HG02571 (cell line): ENCODE measurements around the gene SMIM38.
"Not testable (repeated sequence)": the region's sequence is repeated elsewhere in the genome, so short reads cannot be mapped to it uniquely, and the experiment has no call there.

Source experiments
- ATAC-seq: cut with Tn5 transposase; IDR thresholded peaks from one replicate; pipeline ENCODE4 v1.9.1; 2021; ENCODE audit warnings: mild to moderate bottlenecking, moderate library complexity; ENCODE audit not compliant: unreplicated experiment

SMIM38 gene

DNA sequence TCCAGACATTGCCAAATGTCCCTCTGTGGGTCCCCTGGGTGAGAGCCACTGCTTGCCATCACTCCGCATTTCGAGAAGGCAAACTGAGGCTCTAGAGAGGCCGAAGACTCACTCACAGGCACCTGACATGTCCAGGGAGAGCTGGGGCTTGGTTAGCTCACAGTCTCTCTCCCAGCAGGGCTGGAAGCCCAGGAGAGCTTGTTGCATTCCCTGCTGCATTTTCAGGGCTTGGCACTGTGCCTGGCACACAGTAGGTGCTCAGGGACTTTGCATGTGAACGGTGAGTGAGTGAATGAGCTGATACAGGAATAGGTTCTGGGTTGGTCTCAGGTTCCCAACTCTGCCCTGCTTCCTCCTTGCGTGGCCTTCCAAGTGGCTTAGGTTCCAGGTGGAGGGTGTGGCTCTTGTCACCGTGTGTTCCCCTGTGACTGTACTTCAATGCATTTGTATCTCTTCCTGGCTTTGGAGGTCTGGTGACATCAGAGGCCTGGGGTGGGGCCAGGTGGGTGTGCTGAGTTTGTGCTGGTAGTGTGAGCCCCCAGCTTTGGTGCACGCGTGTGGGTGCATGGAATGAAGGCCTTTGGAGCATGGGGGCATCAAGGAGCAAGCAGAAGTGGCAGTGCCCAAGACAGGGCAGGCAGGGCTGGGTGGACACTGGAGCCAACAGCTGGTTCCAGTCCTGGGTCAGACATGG lies 18.4 kb upstream of the SMIM38 start:
- ATAC-seq: no peak

DNA sequence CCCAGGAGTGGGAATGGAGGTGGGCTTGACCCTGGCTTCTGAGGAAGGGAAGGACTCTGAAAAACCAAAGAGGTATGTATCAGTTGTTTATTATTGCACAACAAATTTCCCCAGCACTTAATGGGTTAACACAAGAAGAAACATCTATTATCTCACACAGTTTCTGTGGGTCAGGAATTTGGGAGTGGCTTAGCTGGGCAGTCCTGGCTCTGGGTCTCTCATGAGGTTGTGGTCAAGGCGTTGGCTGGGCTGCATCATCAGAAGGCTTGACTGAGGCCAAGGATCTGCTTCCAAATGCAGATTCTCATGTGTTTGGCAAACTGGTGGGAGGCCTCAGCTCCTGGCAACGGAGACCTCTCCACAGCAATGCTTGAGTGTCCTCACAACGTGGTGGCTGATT lies 17.5 kb upstream of the SMIM38 start:
- no peak for ATAC-seq

DNA sequence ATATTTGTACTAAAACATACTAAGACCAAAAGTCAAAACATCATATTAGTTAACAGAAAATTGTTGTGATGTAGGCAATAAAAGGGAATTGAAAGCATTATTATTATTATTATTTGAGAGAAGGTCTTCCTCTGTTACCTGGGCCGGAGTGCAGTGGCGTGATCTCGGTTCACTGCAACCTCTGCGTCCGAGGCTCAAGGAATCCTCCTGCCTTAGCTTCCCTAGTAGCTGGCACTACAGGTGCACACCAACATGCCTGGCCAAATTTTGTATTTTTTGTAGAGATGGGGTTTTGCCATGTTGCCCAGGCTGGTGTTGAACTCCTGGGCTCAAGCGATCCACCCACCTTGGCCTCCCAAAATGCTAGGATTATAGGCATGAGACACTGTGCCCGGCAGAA lies 15.6 kb upstream of the SMIM38 start:
- ATAC-seq: not testable (repeated sequence)

DNA sequence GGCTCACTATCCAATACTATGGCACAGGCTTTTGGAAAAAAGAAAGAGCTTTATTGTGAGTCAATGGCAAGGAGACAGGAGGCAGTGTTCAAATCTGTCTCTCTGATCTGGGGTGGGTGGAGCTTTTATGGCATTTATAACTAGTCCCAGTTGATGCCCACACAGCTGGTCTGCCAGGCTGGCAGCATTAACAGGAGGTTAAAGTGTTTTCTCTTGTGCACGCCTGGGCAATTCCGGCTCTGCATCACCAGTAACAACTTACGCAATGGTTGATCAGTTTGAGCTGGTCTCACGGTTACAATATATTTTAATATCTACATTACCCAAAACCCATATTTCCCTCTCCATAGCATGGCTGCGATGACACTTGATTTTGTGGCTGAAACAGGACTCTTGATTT lies 15.1 kb upstream of the SMIM38 start:
- ATAC-seq: no peak

DNA sequence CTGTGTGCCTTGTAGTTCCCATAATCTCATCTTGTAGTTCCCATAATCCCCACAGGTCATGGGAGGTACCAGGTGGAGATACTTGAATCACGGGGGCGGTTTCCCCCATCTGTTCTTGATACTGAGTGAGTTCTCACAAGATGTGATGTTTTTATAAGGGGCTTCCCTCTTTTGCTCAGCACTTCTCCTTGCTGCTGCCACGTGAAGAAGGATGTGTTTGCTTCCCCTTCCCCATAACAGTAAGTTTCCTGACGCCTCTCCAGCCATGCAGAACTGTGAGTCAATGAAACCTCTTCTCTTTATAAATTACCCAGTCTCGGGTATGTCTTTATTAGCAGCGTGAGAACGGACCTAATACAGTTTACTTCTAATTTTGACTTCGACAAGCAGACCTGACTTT lies 14.0 kb upstream of the SMIM38 start:
- ATAC-seq: no peak

DNA sequence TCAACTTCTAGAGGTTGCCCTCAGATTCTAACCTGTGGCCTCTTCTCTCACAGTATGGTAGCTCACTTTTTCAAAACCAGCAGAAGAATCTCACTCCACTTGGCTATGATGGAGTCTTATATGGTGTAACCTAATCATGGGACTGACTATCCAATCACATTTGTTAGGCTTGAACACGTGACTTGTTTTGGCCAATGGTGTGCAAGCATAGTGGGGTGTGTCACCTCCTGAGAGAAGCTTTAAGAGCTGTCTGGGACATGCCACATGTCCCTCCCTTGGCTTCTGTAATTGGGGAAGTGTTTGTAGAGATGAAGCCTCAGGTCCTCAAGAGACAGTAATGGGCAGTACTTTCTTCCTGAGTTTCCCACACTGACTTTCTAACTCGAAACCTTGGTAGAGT lies 12.8 kb upstream of the SMIM38 start:
- no peak for ATAC-seq

DNA sequence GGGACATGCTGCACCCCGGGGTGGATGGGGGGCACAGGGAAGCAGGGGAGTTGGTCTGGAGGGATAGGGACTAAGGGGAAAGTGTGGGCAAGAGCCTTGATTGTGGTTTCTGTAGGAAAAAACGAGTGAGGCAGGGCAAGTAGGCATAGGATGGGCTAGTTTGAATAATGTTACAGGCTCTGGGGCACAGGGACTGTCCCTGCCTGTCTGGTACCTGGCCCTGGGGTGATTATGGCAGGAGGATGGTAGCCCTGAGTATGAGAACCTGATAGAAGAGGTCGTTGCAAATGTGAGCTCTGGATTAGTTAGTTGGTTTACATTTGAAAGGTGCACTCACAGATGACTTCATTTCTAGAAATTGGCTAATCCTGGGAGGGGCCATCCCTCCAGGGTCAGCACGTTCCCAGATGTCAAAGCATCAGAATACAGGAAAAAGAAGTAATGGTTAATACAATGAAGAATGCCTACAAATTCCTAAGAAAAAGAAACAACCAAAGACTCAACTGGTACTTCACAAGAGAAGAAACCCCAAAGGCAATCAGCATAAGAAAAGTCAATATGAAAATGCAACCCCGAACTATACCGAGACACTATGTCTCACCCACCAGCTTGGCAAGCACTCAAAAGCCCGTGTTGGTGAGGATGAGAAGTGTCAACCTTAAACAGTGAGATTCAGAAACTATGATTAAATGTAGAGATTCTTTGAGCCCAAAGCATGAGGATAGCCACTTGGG lies 11.3 kb upstream of the SMIM38 start:
- ATAC-seq: no peak

DNA sequence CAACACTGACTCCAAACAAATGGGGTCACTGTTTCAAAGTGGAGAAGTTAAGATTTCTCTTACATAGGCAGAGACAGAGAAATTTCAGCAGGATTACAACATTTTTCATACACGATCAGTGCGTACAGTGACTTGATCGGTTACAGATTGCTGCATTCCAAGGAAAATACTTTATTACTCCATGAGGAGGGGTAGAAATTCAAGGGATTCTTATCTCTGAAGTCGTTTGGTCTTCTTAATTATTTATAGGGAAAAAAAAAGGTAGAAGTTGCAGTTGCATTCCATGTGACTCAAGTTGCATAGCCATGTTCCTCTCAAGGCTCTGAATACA lies 10.7 kb upstream of the SMIM38 start:
- no peak for ATAC-seq

DNA sequence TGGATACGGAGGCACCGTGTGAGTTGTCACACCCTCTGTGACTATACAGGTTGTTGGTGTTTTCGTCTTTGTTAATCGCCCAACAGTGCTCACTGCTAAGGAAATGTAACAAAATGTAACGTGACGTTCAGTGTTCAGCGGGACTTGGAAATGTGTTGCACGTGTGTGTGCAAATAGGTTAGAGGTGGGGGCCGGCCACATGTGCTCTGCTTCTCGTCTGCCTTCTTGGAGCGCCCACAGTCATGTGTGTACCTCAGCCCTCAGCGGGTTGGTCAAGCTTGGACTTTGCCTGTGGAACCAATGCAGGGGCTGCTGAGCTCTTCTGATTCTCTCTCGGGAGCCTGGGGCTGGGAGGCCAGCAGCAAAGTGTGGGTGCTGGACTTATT lies 7.4 kb upstream of the SMIM38 start:
- ATAC-seq: no peak

DNA sequence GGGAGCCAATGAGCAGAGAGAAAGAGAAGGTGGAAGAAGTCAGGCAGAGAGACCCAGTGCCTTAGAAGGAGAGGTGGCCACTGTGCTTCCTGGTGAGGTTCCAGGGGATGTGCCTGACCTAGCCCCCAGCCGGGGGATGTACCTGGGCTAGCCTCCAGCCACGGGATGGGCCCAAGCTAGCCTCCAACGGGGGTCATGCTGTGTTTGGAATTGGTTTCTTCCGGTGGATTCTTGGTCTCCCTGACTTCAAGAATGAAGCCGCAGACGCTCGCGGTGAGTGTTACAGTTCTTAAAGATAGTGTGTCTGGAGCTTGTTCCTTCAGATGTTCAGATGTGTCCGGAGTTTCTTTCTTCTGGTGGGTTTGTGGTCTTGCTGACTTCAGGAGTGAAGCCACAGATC lies 6.9 kb upstream of the SMIM38 start:
- no peak for ATAC-seq

DNA sequence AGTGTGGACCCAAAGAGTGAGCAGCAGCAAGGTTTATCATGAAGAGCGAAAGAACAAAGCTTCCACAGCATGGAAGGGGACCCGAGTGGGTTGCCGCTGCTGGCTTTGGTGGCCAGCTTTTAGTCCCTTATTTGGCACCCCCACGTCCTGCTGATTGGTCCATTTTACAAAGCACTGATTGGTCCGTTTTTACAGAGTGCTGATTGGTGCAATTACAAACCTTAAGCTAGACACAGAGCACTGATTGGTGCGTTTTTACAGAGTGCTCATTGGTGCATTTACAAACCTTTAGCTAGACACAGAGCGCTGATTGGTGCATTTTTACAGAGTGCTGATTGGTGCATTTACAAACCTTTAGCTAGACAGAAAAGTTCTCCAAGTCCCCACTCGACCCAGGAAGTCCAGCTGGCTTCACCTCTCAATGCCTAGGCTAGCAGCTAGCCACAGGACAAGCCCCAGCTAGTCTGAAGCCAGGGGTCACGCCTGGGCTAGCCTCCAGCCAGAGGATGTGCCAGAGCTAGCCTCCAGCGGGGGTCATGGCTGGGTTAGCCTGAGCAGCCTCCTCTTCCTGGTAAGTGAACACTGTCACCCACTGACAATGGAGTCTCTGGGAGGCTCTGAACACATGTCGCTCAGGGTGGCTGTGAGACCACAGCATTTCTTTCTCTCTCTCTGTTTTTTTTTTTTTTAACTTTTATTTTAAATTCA lies 6.2 kb upstream of the SMIM38 start:
- not testable (repeated sequence) for ATAC-seq

DNA sequence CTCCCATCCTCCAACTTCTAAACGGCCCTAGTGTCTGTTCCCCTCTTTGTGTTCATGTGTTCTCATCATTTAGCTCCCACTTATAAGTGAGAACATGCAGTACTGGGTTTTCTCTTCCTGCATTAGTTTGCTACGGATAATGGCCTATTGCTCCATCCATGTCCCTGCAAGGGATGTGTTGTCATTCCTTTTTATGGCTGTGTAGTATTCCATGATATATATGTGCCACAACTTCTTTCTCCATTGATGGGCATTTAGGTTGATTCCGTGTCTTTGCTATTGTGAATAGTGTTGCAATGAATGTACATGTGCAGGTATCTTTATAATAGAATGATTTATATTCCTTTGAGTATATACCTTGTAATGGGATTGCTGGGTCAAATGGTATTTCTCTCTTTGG lies 5.6 kb upstream of the SMIM38 start:
- ATAC-seq: no peak

DNA sequence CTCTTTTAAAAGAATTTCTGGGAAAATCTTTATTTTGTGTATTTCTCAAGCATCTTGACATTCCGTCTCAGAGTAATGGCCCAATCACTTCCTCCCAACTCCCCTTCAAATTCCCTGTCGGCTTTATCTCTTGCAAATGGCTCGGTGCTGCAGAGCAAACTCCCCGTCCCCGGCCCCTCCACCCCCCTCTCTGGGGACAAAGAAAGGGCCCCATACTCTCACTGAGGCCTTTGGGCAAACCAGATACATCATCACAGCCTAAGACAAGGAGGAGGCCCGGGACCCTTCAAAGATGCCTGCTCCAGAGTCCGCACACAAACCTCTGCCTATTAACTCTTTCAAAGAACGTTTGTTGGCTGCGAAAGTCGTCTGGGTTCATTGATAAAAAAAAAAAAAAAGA lies 3.9 kb upstream of the SMIM38 start:
- no peak for ATAC-seq

DNA sequence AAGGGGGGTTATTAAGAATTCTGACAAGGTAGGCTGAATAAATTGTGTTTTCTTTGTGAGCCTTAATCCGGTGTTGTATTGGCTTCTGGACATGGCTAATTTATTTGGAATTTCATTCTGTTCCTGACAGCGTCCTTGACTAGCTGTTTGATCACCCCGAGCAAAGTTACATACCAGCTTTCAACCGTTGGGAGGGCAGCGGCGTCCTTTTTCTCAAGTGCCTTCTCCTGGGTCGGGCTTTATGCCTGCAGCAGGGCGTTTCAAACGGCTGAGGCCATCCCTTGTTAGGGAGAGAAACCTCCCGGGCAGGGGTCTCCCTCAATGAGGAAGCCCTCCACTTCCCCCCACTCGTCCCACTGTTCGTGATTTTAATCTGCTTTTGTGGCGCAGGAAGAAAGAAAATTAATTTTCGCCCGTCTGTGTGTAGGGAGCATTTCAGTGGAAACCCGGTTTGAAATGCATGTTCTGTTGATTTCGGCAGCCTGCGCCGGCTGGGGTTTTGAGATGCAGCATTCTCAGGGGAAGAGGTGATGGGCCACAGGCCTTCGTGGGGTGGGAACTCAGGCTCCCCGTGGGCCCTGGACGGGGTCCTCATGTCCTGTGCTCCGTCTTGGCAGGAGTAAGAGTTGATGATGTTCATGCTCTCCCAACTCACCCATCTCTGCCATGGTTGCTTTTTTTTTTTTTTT lies 2.9 kb upstream of the SMIM38 start:
- no peak for ATAC-seq

DNA sequence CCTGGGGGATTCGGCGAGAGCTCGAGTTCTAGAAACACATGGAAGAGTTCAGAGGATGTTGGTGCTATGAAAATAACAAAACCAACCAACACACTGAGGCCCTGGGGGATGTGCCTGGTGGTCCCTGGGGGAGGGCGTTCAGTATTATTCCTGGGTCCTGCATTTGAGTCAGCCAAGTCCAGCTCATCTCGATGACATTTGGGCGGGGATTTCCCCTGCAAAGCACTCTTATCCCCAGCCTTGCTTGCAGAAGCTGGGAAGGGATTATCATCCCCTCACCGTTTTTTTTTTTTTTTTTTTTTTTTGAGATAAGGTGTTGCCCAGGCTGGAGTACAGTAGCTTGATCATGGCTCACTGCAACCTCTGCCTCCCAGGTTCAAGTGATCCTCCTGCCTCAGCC lies 2.1 kb upstream of the SMIM38 start:
- no peak for ATAC-seq

DNA sequence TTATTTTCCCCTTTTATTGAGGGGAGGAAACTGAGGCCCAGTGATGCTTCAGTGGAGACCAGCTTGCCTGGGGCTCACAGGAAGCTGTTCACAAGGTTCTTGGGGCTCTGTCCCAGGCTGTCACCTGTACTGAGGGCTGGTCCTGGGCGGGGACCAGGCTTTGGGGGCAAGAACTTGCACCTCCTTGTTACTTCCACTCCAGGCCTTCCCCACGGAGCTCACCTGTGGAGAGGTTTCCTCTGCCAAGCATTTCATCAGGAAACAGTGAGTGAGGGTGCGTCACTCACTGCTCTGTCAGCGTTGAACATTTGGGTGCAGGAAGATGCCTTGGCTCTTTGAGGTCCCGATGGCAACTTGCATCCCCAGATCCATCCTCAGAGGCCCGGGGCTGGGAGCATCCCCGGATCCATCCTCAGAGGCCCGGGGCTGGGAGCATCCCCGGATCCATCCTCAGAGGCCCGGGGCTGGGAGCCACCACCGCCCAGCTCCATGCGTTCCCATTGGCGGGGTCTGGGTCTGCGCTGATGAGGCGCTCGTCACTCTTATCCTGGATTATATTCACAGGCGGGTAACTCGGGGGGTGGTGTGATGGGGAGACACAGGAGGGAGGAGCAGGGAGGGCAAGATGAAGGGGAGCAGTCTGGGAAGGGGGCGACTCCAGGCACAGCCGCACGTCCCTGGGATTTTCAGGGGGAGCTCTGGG lies 1.4 kb upstream of the SMIM38 start:
- no peak for ATAC-seq

DNA sequence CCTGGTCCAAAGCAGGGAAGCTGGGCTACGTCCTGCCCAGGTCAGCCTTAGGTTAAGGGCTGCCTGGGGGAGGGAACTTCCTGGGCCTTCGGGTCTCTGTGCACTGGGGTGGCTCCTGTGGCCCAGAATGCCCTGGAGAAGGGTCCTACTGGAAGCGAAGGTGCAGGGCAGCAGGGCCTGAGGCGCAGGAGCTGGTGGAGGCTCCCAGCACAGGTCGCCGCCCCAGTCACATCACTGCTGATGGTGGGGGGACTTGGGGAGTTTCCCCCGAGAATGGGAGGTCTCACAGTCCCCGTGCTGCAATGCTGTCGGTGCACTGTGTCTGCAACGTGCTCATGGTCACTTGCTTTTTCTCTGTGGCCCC lies 815 bp upstream of the SMIM38 start:
- ATAC-seq: no peak

DNA sequence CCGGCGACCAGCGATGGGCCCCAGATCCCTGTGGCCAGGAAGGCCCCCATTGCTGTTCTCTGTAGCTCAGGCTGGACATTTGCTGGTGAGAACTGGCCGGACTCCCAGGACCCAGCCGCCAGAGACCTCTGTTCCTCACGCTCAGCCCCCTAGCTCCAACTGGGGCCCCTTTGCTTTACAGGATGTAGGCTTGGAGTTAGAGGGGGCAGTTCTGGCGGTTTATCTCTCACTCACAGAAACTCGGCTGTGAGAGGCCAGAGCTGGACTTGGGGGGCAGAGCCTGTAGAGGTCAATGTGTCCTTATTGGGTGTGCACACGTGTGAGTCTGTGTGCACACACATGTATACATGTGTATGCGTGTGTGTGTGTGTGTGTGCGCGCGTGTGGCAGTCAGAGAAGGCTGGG lies 502 bp downstream of the SMIM38 start:
- ATAC-seq: no peak

DNA sequence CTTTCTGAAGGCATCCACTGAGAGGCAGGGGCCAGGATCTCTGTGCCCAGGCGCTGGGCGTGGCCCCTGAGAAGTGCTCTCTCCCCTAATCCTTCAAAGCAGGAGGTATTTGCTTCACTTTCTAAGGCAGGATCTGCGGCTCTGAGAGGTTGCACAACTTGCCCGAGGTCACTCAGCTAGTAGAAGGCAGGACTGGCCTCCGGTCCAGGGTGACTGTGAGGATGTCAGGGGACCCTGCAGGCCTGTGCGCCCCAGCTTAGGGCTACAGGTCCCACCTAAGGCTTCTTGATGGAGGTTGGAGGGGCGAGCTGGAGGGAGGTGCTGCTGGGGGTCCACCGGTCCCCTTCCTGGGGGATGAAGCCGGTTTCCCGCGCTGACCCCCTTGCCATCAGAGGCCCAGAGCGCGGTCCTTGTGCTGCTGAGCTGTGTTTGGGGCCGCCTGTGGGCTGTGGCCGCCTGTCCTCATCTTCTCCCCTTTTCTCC lies 979 bp downstream of the SMIM38 start:
- no peak for ATAC-seq

DNA sequence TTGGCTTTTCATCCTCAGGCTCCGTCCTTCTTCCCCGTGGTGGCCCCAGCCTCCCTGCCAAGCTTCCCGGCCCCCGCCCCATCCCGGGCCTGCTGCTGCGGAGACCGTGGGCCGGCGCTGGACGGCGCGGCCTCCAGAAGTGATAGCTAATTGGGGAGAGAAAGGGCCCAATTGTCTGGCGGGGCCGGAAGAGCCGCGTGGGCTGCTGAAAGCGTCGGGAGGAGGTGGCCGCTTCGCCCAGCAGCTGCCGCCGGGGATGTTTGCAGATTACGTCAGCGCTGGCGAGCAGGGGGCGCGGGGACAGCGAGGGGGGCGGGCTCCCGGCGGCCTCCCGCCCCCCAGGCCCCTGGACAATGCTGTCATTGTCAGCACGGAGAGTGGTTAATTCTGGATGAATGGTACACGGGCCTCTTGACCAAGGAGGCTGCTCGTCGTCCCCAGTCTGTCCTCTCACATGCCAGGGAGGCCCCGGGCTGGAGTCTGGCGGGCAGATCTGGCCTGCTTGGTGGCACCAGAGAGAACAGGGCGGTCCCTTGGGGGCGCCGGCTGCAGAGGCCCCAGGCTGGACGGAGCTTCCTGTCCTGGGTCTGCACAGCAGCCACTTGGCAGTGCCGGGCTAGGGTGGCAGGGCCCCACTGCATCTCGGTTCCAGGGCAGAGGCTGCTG lies 1.6 kb downstream of the SMIM38 start:
- no peak for ATAC-seq

DNA sequence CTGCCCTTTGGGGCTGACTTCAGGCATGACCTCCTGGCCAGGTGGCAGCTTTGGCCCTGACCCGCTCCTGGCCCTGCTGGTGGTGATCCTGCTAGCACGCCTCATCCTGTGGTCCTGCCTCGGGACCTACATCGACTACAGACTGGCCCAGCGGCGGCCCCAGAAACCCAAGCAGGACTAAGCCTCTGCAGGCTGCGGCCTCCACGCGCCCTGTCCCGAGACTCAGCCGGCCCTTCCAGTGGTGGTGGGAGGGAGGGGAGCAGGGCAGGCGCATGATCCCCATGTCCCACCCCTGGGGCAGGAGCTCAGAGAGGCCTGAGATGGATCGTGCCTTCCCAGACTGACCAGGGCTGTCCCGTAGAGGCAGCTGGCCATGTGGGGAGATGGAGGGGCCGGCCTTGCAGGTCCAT lies 2.1 kb downstream of the SMIM38 start:
- ATAC-seq: no peak
